Karpas-422 (cell line): ENCODE results near the gene METTL9. TPM values are rescaled to one million over a fixed set of nuclear protein-coding genes. Genes with fewer than 3 reads are reported as not detected.
"Not testable (repeated sequence)": the region's sequence is repeated elsewhere in the genome, so short reads cannot be mapped to it uniquely, and the experiment has no call there.

ENCODE experiments used
- DNase-seq: peaks from one replicate; pipeline ENCODE4 v3.0.0-alpha.2; 2015
- H2AFZ ChIP-seq: fragments of 200-600 bp; sonication (generic); 2 replicates; pipeline ENCODE4 v1.6.1; 2014; ENCODE audit warnings: antibody characterized with exemption, low read length, mixed read lengths
- H3K27ac ChIP-seq: fragments of 200-600 bp; sonication (generic); 2 replicates; pipeline ENCODE4 v1.5.1; 2014; ENCODE audit warnings: mild to moderate bottlenecking, low read length, moderate library complexity
- H3K27me3 ChIP-seq: fragments of 200-600 bp; sonication (generic); 2 replicates; pipeline ENCODE4 v1.6.1; 2014; ENCODE audit warnings: low read length, mixed read lengths
- H3K36me3 ChIP-seq: fragments of 200-600 bp; sonication (generic); 2 replicates; pipeline ENCODE4 v1.6.1; 2014; ENCODE audit warnings: low read length, mixed read lengths; ENCODE audit not compliant: insufficient read depth
- H3K4me1 ChIP-seq: fragments of 200-600 bp; sonication (generic); 2 replicates; pipeline ENCODE4 v1.6.1; 2014; ENCODE audit warnings: mild to moderate bottlenecking, low read length, mixed read lengths
- H3K4me2 ChIP-seq: fragments of 200-600 bp; sonication (generic); 2 replicates; pipeline ENCODE4 v1.6.1; 2014; ENCODE audit warnings: low read length, low read depth, mild to moderate bottlenecking; ENCODE audit not compliant: poor library complexity, severe bottlenecking
- H3K4me3 ChIP-seq: fragments of 200-600 bp; sonication (generic); 2 replicates; pipeline ENCODE4 v1.5.1; 2014; ENCODE audit warnings: mild to moderate bottlenecking, antibody characterized with exemption, low read length, mixed read lengths
- H3K79me2 ChIP-seq: fragments of 200-600 bp; sonication (generic); 2 replicates; pipeline ENCODE4 v1.6.1; 2014; ENCODE audit warnings: mild to moderate bottlenecking, low read length, mixed read lengths
- H3K9ac ChIP-seq: fragments of 200-600 bp; sonication (generic); 2 replicates; pipeline ENCODE4 v1.6.0; 2014; ENCODE audit warnings: low read length
- H3K9me2 ChIP-seq: fragments of 200-600 bp; sonication (generic), shearing (Covaris generic); replicated peaks from 2 replicates; pipeline ENCODE4 v1.6.0; 2014; ENCODE audit warnings: mild to moderate bottlenecking, low read length, moderate library complexity; ENCODE audit not compliant: insufficient read depth
- H3K9me3 ChIP-seq: fragments of 300-700, 200-600 bp; sonication (generic); 2 replicates; pipeline ENCODE4 v1.6.1; 2014; ENCODE audit warnings: low read length, mixed read lengths
- H4K20me1 ChIP-seq: fragments of 200-600 bp; sonication (generic); 2 replicates; pipeline ENCODE4 v1.6.1; 2014; ENCODE audit warnings: mild to moderate bottlenecking, antibody characterized with exemption, low read length, low read depth; ENCODE audit not compliant: insufficient read depth
- total RNA-seq: library from RNA; depleted of rRNA; stranded (reverse); fragments of >200 nt; shearing (Covaris generic); gene quantifications from 2 replicates; pipeline ENCODE4 v1.2.3, GENCODE V29; 2014; ENCODE audit warnings: low replicate concordance

The METTL9 gene
- total RNA-seq, 1 experiment from 2014 or later = 90.6 TPM

GRCh38 chr16:21628772-21629171 lies 29.4 kb downstream of the METTL9 start:
- Histone ChIP-seq H4K20me1 (no peaks in the 10 kb centered on the region), H3K79me2 (peaks cover 18% of the 10 kb centered on the region), H3K9me2 (no peaks in the 10 kb centered on the region), H3K9me3 (peaks cover 5% of the 10 kb centered on the region; the same call in 1 of the 2 replicates), H3K9ac (no peak overlapping the region), H3K4me2 (no peak overlapping the region), H3K4me3 (no peak overlapping the region), H3K27ac (no peak overlapping the region), H3K27me3 (no peaks in the 10 kb centered on the region), H3K4me1 (peaks cover 8% of the 10 kb centered on the region), H3K36me3 (peaks cover 30% of the 10 kb centered on the region), H2AFZ (no peak overlapping the region)
- DNase-seq = no peak

- not testable (repeated sequence) for H3K9me2 ChIP-seq, H3K9me3 ChIP-seq, H2AFZ ChIP-seq, H3K9ac ChIP-seq, H3K4me2 ChIP-seq, DNase-seq, H3K27me3 ChIP-seq, H3K4me3 ChIP-seq, H3K4me1 ChIP-seq, H3K27ac ChIP-seq, H4K20me1 ChIP-seq
- Histone ChIP-seq H3K79me2 (peaks cover 11% of the 10 kb centered on the region), H3K36me3 (peaks cover 28% of the 10 kb centered on the region)
Observed at GRCh38 chr16:21629616-21630539, 30.5 kb downstream of the METTL9 start.

DNA sequence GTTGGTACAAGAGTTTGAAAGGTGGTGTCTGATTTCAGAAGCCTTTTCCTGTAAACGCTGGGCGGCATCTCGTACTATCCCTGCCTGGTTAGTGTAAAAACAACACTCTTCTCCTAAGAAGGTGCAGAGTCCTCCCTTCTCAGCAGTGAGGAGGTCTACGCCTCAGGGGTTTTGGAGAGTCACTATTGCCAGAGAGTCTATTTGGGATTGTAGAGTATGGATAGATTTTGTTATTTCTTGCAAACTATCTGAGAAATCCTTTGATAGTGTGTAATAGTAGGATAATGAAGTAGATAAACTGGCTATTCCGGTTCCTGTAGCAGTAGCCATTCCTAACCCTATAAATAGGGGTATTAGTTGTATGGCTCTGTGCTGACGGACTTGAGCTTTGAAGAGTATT lies 31.5 kb downstream of the METTL9 start:
- DNase-seq, H3K9me3 ChIP-seq, H3K27me3 ChIP-seq, H3K27ac ChIP-seq, H3K9me2 ChIP-seq, H3K4me2 ChIP-seq, H4K20me1 ChIP-seq, H3K4me1 ChIP-seq, H2AFZ ChIP-seq, H3K9ac ChIP-seq, H3K4me3 ChIP-seq: not testable (repeated sequence)
- Histone ChIP-seq H3K36me3 (peaks cover 21% of the 10 kb centered on the region), H3K79me2 (peaks cover 10% of the 10 kb centered on the region)

- H3K4me1 ChIP-seq, H3K9me3 ChIP-seq, H3K27me3 ChIP-seq, H3K9ac ChIP-seq, H4K20me1 ChIP-seq, H3K27ac ChIP-seq, H3K9me2 ChIP-seq, H3K4me2 ChIP-seq, H2AFZ ChIP-seq, H3K4me3 ChIP-seq, DNase-seq: not testable (repeated sequence)
- Histone ChIP-seq H3K36me3 (peaks cover 21% of the 10 kb centered on the region), H3K79me2 (peaks cover 10% of the 10 kb centered on the region)
Observed at GRCh38 chr16:21631376-21631775, 32.0 kb downstream of the METTL9 start.

GRCh38 chr16:21631951-21632575 lies 32.7 kb downstream of the METTL9 start:
- H3K27ac ChIP-seq, DNase-seq, H3K9ac ChIP-seq, H3K9me2 ChIP-seq, H2AFZ ChIP-seq, H3K9me3 ChIP-seq, H3K4me3 ChIP-seq, H4K20me1 ChIP-seq, H3K79me2 ChIP-seq, H3K27me3 ChIP-seq, H3K4me2 ChIP-seq, H3K4me1 ChIP-seq: not testable (repeated sequence)
- H3K36me3 ChIP-seq = peaks cover 16% of the 10 kb centered on the region

DNA sequence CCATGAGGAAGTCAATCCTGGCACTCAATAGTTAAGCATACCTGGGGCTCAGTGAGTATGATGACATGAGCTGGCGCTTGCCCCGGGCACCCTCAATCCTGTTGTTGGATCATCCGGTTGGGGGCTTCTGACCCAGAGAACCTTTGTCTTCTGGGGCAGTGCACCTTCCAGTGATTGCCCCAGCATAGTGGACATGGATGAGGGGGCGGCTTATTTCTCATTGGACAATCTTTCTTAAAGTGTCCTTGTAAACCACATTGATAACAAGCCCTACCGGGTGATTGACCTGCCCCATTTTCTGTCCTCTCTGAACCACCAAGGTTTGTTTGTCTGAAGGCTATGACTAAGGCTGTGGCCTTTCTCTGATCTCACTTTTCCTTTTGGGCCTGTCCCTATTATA lies 34.8 kb downstream of the METTL9 start:
- Histone ChIP-seq H2AFZ (no peak overlapping the region), H3K9me2 (no peaks in the 10 kb centered on the region), H4K20me1 (no peaks in the 10 kb centered on the region), H3K27me3 (no peaks in the 10 kb centered on the region), H3K4me3 (no peak overlapping the region), H3K79me2 (peaks cover under 1% of the 10 kb centered on the region; the same call in 1 of the 2 replicates), H3K4me2 (no peak overlapping the region), H3K36me3 (peaks cover 2% of the 10 kb centered on the region), H3K9ac (no peak overlapping the region), H3K27ac (no peak overlapping the region), H3K9me3 (peaks cover 3% of the 10 kb centered on the region; the same call in 1 of the 2 replicates), H3K4me1 (no peaks in the 10 kb centered on the region)
- no peak for DNase-seq

GRCh38 chr16:21635694-21636093 lies 36.3 kb downstream of the METTL9 start:
- H4K20me1 ChIP-seq, H3K4me2 ChIP-seq, H3K79me2 ChIP-seq: not testable (repeated sequence)

More at GRCh38 chr16:21635694-21636093, 36.3 kb downstream of the METTL9 start:
- H3K4me3 ChIP-seq, H3K9ac ChIP-seq, H3K4me1 ChIP-seq, H3K36me3 ChIP-seq, H3K27ac ChIP-seq, H2AFZ ChIP-seq, H3K27me3 ChIP-seq, H3K9me3 ChIP-seq, DNase-seq, H3K9me2 ChIP-seq: not testable (repeated sequence)
